HEK293T (cell line): ENCODE data around the gene SLC66A1.

Experiments
- CTCF ChIA-PET: fragments of 350-600 bp; formaldehyde crosslinking; extraction: SDS; loops from one replicate; lab custom pipeline; 2021; ENCODE audit warnings: antibody characterized with exemption, inconsistent platforms; lab: Yijun Ruan, JAX
- POLR2A ChIA-PET: fragments of 350-600 bp; formaldehyde crosslinking; extraction: SDS; loops from one replicate; lab custom pipeline; 2020; ENCODE audit warnings: antibody characterized with exemption, inconsistent platforms; lab: Yijun Ruan, JAX
- DNase-seq: peaks from one replicate; pipeline ENCODE4 v3.0.0; 2012; ENCODE audit warnings: mixed read lengths; ENCODE audit errors: extremely low spot score
- CTBP1 ChIP-seq: fragments of 450-650 bp; IDR thresholded peaks from 2 replicates; pipeline ENCODE4 v1.6.1; 2016; ENCODE audit warnings: borderline replicate concordance
- ELF4 ChIP-seq: fragments of 450-650 bp; IDR thresholded peaks from 2 replicates; pipeline ENCODE4 v1.6.1; 2017; ENCODE audit warnings: antibody characterized with exemption
- FOXA1 ChIP-seq: fragments of 450-650 bp; IDR thresholded peaks from 2 replicates; pipeline ENCODE4 v1.6.1; 2016; ENCODE audit warnings: mild to moderate bottlenecking
- L3MBTL2 ChIP-seq: fragments of 450-650 bp; conservative IDR thresholded peaks from 2 replicates; pipeline ENCODE4 v1.6.1; 2016; ENCODE audit warnings: mild to moderate bottlenecking
- NFRKB ChIP-seq: fragments of 450-650 bp; IDR thresholded peaks from 2 replicates; pipeline ENCODE4 v1.6.1; 2016; ENCODE audit warnings: mild to moderate bottlenecking, moderate library complexity
- SUZ12 ChIP-seq: fragments of 450-650 bp; IDR thresholded peaks from 2 replicates; pipeline ENCODE4 v1.6.1; 2016; ENCODE audit warnings: mild to moderate bottlenecking

SLC66A1 gene

GRCh38 chr1:19374926-19375325, 62.8 kb downstream of the SLC66A1 start:
- ChIA-PET CTCF (interaction anchor here (0.7 to 1.9 kb wide), 3 partner anchors 26 to 279 kb away, joined by 3 to 5 read pairs (median 3); no protein-coding TSS in a partner anchor), POLR2A (no interaction called here)
- no peak for DNase-seq
- no peak for TF ChIP-seq CTBP1
- no peak for TF ChIP-seq L3MBTL2
- no peak for TF ChIP-seq FOXA1
- TF ChIP-seq ELF4, result no peak

GRCh38 chr1:19375631-19376400, 63.7 kb downstream of the SLC66A1 start:
- no peak for DNase-seq
- ChIA-PET CTCF (interaction anchor here (1.1 to 1.9 kb wide), 2 partner anchors 27 to 286 kb away, joined by 5 to 9 read pairs; no protein-coding TSS in a partner anchor), POLR2A (no interaction called here)
- TF ChIP-seq ELF4, result no peak

- TF ChIP-seq ELF4, result no peak
- no peak for DNase-seq
- ChIA-PET CTCF (interaction anchor here (1.1 to 1.4 kb wide), 2 partner anchors 9 to 285 kb away, joined by 4 to 9 read pairs; no protein-coding TSS in a partner anchor), POLR2A (no interaction called here)
Observed at GRCh38 chr1:19376428-19377372, 64.6 kb downstream of the SLC66A1 start.

DNA sequence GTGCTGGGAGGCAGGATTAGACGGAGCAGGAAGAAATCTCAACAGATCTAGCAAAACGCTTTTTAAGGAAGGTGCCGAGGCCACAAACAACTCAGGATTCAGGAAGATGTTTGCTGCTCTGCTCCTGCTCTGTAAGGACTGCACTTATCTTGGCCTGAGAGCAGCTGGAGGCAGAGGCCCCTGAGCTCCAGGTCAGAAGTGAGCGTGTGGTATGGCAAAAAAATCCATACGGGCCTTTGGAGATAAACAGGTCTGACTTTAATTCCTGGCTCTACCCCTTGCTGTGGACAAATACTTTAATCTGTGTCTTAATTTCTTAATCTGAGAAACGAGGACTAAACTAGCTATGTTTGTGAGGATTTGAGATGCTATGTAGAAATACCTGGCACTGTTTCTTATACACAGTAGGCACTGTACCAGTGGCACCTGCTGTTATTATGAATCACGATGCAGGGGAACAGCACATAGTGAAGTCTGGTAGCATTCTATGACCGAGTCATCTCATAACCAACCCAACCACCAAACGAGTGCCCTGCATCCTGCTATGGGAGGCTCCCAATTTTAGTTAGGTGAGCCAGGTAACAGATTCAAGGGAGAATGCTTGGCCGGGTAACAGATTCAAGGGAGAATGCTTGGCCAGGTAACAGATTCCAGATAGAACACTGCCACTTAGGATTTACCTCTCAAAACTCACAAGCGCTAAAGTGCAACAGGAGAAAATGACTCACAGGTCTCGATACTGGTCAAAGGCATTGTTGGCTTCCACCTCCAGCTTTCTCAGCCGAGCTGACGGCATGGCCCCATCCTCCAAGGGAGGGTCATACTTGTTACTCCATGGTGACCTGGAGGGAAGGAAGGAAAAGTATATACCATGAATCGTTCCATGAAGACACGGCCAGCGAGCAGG, 65.9 kb downstream of the SLC66A1 start:
- ChIA-PET CTCF (interaction anchor here (1.4 kb wide), 1 partner anchor 10 kb away, joined by 4 read pairs; no protein-coding TSS in a partner anchor), POLR2A (no interaction called here)
- DNase-seq, result no peak
- TF ChIP-seq SUZ12, result no peak
- no peak for TF ChIP-seq NFRKB
